GM18861 (cell line): ENCODE measurements around the gene KIRREL2.
"Not testable (repeated sequence)": the region's sequence is repeated elsewhere in the genome, so short reads cannot be mapped to it uniquely, and the experiment has no call there.

Source experiments
- ATAC-seq: cut with Tn5 transposase; IDR thresholded peaks from one replicate; pipeline ENCODE4 v1.9.1; 2021; ENCODE audit not compliant: unreplicated experiment

Gene KIRREL2

DNA sequence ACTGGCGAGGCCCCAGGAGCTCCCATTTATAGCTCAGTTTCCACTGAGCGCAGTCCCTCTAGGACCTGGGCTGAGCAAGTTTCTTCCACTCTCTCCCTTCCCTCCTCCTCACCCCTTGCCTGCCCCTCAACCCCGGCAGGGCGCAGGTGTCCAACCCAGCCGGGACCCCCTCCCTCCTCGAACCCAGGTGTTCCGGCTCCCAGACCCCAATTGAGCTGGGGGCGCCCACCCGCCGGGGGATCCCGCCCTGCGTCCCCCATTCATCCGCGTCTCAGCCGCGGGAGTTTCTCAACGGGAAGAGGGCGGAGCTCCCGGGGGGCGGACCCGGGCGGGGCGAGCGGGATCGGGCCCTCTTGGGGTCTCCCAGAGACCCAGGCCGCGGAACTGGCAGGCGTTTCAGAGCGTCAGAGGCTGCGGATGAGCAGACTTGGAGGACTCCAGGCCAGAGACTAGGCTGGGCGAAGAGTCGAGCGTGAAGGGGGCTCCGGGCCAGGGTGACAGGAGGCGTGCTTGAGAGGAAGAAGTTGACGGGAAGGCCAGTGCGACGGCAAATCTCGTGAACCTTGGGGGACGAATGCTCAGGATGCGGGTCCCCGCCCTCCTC lies at the start of gene KIRREL2:
KIRREL2 (plus strand) TSS at position 366 of the 604 bp plus-strand sequence; CDS start at position 575, 209 bp downstream.
- no peak for ATAC-seq

DNA sequence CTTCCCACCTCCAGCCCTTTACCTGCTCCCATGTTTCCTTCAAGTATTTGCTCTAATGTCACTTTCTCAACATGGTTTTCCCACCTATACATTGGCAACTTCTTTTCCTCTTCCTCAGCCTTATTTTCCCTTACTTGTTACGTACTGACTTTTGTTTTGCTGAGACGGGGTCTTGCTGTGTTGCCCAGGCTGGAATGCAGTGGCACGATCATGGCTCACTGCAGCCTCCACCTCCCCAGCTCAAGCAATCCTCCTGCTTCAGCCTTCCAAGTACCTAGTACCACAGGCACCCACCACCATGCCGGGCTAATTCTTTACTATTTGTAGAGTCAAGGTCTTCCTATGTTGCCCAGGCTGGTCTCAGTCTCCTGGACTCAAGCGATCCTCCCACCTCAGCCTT lies 49.1 kb upstream of the KIRREL2 start:
- no peak for ATAC-seq

DNA sequence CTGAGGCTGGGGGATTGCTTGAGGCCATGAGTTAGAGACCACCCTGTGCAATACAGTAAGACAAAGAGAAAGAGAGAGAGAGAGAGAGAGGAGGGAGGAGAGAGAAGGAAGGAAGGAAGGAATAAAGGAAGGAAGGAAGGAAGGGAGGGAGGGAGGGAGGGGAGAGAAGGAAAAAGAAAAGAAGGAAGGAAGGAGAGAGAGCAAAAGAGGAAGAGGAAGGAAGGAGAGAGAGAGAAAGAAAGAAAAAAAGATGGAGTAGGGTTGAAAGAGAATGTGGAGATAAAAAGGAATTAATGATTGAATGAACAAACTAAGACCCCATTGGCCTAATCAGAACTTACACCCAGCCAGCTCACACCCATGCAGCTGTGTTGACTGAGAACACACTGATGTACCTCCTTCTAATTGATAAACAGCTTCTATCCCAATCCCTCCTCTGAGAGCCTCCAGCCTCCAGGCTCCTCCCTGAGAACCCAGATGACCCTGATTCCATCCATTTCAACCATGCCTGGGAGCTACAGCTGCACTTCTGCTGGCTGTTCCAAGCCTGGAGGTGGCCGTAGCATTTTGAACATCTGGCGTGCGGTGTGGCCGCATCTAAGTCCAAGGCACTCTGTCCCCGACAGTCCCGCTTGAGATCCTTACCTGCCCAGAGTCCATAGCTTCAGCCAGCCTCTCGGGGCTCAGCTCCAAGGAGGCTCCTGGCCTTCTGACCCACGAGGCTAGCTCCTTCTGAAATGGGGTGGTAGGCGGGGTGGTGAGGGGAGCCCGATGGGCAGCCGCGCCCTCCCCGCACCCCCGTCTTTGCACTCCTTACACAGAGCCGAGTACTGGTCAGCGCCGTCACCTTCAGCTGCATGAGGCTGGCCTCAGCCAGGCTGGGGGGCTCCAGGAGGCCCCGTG lies 45.1 kb upstream of the KIRREL2 start:
- ATAC-seq: no peak

DNA sequence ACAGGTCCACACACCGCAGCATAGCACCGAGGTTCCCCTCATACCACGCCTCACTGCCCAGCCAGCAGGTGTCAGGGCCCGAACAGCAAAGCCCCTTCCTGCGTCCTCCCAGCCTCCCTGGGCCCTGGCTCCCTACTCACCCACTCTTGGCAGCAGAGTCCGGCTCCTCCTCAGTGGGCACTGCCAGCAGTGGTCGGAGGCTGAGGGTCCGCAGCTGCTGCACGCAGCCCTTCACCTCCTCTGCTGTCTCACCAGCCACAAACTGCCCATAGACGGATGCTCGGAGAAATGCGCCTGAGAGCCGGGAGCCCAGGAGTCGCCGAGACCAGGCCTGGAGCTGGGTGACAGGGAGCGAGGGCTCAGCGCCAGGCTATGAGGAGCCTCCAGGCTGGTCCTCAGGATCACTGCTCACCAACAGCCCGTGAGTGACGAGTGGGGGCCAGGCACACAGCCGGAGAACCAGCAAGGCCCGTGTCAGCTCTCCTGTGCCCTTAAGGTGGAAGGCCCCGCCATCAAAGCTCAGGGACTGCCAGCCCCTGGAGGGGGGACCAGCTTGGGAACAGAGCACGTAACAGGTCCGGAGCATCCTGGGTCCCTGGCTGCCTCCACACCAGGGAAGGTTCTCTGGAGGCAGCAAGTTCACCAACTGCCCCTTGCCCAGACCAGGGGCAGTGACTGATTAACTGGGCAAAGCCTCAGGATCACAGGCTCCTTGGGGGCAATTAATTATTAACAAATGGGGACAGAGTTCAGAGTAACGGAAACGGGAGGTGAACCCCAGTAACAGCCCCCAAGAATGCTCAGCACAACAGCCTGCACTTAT lies 44.3 kb upstream of the KIRREL2 start, which contains the start of gene PRODH2:
PRODH2 (minus strand) TSS at position 626 of the 823 bp plus-strand sequence; CDS start at position 586, 40 bp downstream.
- no peak for ATAC-seq

DNA sequence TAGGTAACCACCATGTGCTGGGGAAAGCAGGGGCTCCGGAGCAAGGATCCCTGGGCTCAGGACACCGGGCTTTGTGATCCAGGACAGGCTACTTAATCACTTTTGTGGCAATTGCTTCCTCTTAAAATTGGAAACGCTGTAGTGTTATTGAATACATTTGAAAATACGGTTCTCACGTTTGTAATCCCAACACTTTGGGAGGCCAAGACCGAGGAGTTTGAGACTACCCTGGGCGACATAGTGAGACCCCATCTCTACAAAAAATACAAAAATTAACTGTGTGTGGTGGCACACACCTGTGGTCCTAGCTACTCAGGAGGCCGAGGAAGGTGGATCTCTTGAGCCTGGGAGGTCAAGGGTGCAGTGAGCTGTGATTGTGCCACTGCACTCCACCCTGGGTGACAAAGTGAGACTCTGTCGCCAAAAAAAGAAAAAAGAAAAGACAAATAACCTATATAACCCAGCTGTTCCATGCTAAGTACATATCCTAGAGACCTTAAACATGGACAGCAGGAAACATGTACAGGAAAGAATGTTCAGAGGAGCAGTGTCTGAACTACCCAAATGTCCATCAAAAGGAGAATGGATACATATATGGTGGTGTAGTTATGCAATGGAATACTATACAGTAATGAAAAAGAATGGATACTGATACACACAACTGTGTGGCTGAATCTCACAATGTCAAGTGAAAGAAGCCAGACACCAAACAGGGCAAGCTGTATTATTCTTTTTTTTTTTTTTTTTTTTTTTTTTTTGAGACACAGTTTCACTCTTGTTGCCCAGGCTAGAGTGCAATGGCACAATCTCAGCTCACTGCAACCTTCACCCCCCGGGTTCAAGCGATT lies 43.4 kb upstream of the KIRREL2 start:
- ATAC-seq: no peak

DNA sequence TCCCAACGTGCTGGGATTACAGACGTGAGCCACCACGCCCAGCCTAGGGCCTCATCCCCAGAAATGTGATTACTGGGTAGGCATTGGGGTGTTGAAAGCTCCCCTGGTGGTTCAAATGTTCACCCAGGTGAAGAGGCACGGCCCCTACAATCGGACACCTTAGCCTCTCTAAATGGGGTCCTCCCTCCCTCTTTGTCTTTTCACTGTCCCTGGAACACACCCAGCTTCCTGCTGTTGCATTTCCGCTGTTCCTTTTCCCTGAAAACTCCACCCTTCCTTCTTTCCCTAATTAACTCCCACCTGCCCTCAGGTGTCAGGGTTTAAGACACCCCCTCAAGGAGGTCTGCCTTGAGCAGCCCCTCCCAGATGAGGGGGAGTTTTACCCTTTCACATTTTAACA lies 40.4 kb upstream of the KIRREL2 start:
- ATAC-seq: no peak

DNA sequence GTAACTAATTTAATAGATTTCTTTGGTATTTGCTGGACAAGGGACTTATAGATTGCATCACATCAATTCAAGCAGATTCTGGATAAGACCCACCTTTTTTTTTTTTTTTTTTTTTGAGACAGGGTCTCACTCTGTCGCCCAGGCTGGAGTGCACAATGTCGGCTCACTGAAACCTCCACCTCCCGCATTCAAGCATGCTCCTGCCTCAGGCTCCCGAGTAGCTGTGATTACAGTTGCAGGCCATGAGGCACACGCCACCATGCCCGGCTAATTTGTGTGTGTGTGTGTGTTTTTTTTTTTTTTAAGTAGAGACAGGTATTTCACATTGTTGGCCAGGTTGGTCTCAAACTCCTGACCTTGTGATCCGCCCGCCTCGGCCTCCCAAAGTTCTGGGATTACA lies 39.9 kb upstream of the KIRREL2 start:
- ATAC-seq: no peak

DNA sequence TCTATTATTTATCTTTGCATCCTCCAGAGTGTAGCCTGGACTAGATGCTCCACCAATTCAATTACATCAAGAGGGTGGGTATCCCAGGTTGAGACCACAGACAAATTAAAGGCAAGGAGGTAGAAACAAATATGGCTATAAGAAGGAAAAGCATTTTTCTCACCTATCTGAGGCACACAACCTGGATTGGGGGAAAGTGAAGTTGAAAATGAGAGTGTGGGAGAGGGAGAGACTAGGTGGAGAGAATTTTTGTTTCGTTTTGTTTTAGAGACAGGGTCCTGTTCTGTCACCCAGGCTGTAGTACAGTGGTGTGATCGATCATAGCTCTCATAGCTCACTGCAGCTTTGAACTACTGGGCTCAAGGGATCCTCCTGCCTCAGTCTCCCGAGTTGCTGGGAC lies 38.3 kb upstream of the KIRREL2 start:
- no peak for ATAC-seq

DNA sequence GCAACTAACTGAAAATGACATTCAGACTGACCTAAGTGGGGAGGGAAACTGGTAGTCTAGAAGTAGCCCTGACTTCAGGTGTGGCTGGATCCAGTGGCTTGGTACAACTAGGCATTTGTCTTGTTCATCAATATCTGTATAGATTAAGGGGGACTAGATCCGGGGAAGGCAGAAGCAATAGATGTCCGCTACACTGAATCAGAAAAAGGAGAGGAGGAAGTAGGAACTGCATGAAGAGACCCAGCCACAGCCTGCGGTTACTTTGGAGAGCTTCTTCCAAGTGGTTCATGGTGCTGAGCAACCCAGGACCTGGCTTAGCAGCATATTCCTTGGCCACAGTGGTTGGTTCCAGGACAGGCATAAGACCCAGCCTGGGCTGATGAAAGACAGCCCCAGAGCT lies 34.1 kb upstream of the KIRREL2 start:
- ATAC-seq: no peak

DNA sequence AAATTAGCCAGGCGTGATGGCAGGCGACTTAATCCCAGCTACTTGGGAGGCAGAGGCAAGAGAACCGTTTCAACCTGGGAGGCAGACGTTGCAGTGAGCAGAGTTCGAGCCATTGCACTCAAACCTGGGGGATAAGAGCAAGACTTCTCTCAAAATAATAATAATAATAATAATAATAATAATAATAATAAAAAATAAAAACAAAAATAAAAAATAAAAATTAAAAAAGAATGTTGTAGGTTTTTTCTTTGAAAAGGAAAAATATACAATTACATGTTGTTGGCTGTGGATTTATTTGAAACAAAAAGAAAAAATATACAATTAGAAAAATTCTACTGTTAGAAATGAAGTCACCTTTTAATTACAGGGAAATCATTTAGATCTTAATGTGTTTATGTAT lies 32.6 kb upstream of the KIRREL2 start:
- no peak for ATAC-seq

DNA sequence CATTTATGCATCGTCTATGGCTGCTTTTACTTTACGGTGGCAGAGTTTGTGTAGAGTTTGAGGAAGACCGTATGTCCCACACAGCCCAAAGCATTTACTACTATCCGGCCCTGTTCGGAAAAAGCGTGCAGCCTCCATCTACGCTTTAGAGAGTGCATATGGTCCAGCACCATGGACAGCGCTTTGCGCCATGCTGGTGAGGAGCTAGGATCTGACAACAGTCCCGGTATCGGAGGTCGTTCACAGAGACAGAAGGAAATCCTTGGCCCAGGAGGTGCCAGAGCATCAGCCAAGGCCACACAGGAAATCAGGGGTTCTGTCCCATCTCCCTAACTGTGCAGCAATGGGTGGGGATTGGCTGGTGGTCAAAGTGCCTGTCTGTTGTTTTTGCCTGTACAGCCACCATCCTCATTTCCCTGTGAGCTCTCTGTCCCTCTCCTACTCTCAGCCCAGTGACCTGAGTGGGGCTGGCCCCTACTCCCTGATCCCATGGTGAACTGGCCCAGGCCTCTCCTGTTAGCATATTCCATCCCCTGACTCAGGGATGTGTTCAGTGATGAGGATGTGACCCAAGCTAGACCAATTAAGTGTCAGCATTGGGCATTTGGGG lies 27.9 kb upstream of the KIRREL2 start:
- no peak for ATAC-seq

DNA sequence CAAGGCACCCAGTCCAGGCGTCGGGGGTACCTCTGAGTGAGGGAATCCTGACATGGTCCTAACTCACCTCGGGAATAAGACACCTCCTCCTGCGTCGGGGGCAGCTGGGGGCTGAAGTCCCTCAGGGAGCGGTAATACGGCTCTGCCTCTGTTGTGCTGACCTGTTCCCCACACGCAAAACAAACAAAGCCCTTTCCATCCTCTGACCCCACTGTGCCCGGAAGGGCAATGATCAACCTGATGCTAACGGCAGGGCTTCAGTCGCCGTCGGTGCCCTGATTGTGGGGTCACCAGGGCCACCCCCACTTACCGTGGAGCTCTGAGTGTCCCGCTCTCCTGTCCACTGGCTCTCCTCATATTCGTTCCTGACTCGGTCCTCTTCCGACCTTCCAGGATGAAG lies 25.7 kb upstream of the KIRREL2 start:
- ATAC-seq: no peak

DNA sequence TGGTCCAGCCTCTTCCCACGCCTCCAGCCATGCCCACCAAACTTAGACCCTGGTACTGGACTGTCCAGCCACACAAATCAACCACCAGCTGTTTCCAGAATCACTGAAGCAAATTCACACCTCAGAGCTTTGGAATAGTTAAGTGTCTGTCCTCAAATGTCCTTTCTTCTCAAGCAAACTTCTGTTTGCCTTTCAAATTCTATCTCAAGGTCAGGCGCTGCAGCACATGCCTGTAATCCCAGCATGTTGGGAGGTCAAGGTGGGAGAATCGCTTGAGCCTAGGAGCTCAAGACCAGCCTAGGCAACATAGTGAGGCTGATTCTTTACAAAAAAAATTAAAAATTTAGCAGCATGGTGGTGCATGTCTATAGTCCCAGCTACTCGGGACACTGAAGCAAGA lies 24.7 kb upstream of the KIRREL2 start:
- no peak for ATAC-seq

DNA sequence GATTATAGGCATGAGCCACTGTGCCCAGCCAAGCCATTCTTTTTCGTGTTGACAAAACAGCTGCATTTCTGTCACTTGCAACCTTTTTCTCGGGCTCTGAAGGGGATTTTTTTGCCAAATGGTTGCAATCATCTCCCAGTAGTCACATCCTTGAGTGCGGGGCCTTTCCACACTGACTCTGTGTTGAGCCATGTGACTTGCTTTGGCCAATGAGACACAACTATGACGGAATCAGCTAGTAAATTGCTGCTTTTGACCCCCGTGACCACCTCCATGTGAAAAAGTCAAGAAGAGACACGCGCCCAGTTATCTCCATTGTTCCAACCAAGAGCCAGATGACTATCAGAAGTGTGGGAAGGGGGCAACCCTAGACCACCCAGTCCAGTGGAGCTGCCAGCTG lies 22.7 kb upstream of the KIRREL2 start:
- no peak for ATAC-seq

DNA sequence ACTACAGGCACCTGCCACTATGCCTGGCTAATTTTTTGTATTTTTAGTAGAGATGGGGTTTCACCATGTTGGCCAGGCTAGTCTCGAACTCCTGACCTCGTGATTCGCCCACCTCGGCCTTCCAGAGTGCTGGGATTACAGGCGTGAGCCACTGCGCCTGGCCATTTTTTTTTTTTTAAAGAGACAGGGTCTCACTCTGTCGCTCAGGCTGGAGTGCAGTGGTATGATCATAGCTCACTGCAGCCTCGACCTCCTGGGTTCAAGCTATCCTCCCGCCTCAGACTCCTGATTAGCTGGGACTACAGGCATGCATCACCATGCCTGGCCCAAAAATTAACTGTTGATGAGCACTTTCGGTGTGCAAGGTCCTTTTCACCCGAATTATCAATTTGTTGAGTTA lies 20.6 kb upstream of the KIRREL2 start:
- not testable (repeated sequence) for ATAC-seq

DNA sequence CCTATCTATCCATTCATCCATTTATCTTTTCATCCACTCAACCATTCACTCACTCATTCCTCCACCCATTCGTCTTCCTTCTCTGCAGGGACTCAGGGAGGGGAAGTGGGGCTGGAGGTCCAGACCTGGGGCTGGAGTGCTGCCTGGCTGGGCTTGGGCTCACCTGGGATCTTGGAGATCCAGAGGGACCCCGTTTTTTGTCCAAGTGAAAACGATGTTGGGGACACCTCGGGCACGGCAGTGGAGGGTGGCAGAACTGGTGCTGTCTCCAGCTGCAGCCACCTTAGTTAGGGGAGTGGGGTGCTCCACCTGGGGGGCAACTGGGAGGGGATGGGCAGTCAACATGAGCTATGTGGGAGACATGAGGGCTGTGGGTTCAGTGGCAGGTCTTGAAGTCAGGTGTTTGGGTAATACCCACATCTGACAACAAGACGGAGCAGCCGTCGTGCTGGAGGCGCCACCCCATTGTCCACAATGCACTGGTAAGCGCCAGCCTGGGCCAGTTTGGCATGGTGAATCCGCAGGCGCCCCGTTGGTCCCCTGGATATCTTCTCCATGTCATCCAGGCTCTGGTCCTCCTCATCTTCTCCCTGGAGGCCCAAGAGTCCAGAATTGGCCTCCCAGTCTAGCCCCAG lies 14.6 kb upstream of the KIRREL2 start:
- no peak for ATAC-seq

DNA sequence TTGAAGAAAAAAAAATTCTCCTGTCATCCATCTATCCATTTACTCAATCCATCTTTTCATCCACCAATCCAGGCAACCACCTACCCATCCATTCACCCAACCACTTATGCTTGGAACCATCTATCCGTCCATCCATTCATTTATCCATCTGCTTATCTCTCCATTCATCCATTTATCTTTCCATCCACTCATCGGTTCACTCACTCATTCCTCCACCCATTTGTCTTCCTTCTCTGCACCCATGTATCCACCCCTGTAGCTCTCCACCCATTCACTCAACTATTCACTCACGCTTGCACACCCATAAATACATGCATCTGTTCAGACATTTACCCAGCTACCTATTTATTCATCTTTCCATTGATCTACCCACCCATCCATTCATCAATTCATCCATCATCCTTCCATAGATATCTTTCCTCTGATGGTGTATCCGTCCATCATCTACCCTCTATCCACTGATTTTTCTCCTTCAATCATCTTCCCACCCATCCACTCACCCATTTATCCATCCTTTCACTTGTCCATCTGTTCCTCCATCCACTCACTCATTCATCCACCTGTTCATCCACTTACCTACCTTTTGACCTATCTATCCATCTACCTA lies 13.9 kb upstream of the KIRREL2 start:
- no peak for ATAC-seq

DNA sequence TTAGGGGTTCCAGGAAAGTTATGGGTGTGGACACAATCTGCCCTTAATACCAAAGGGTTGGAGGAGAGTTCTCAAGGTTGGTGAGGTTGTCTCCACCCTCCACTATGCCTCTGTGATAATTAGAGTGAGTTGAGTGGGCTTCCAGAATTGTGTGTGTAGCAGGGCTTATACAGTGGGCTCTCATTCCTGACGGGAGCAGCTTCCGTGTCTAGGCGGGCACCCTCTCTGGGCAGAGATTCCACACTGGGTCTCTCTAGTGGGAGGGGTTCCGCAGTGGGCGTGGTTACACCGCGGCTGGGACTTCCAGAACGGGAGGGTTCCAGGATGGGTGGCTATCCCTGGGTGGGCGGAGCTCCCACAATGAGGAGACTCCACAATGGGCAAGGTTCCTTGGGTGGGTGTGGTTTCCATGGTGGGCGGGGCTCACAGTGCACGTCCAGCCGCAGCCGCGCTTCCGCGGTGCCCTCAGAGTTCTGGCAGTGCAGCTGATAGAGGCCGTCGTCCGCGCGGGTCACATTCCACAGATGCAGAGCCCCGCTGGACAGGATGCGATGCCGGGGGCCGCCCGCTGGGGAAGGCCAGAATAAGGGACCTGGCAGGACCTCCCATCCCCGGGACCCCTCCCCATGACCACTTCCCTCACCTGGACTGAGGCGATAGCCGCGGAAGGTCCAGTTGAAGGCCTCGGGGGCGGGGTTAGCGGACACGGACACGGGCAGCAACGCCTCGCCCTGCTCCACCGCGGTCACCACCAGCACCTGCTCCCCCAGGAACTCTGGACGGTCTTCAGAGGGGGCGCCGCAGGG lies 12.8 kb upstream of the KIRREL2 start:
- no peak for ATAC-seq
